Measurements from ENCODE around the gene TMEM44. TPM values are rescaled to one million over a fixed set of nuclear protein-coding genes. Genes with fewer than 3 reads are reported as not detected.

The TMEM44 gene
- total RNA-seq, 4 donors from 2014 or later: 6.5 to 24.5 (median 19.5) TPM

- Histone ChIP-seq H3K36me3 (no peaks in the 10 kb centered on the region), H3K27me3 (no peaks in the 10 kb centered on the region), H3K9me3 (no peaks in the 10 kb centered on the region), H3K4me3 (no peak overlapping the region), H3K4me1 (no peaks in the 10 kb centered on the region), H3K27ac (no peak overlapping the region)
- TF ChIP-seq POLR2A (IDR thresholded peaks at IDR 0.05) (no peak), CTCF (IDR thresholded peaks at IDR 0.05) (no peak)
- intact Hi-C loops (cut with DNase I; ENCODE audit: low total_unique reads): no loop called here
- no peak for DNase-seq
These were observed 77.8 kb downstream of the TMEM44 start for GRCh38 chr3:194555175-194556062.

- Histone ChIP-seq H3K4me1 (no peaks in the 10 kb centered on the region), H3K36me3 (no peaks in the 10 kb centered on the region), H3K9me3 (no peaks in the 10 kb centered on the region), H3K4me3 (no peak overlapping the region), H3K27me3 (no peaks in the 10 kb centered on the region), H3K27ac (no peak overlapping the region)
- TF ChIP-seq CTCF (IDR thresholded peaks at IDR 0.05) (no peak), POLR2A (IDR thresholded peaks at IDR 0.05) (no peak)
- intact Hi-C loops (cut with DNase I; ENCODE audit: low total_unique reads): no loop called here
- no peak for DNase-seq
These were observed 78.6 kb downstream of the TMEM44 start for GRCh38 chr3:194554473-194555123.

GRCh38 chr3:194552327-194552949 is 80.8 kb downstream of the TMEM44 start:
- H3K27me3 ChIP-seq: no peaks in the 10 kb centered on the region
- DNase-seq: no peak
- H3K27ac ChIP-seq: no peak overlapping the region
- H3K4me3 ChIP-seq: no peak overlapping the region
- H3K9me3 ChIP-seq: no peaks in the 10 kb centered on the region
- H3K4me1 ChIP-seq: no peaks in the 10 kb centered on the region
- TF ChIP-seq CTCF (IDR thresholded peaks at IDR 0.05) (no peak), POLR2A (IDR thresholded peaks at IDR 0.05) (no peak)
- intact Hi-C loops (cut with DNase I; ENCODE audit: low total_unique reads): no loop called here
- H3K36me3 ChIP-seq: no peaks in the 10 kb centered on the region

- no peak overlapping the region for H3K4me3 ChIP-seq
- no peaks in the 10 kb centered on the region for H3K36me3 ChIP-seq
- H3K4me1 ChIP-seq: no peaks in the 10 kb centered on the region
- DNase-seq: no peak
- H3K27me3 ChIP-seq: no peaks in the 10 kb centered on the region
- H3K27ac ChIP-seq: no peak overlapping the region
- intact Hi-C loops (cut with DNase I; ENCODE audit: low total_unique reads): no loop called here
- no peak for TF ChIP-seq CTCF (IDR thresholded peaks at IDR 0.05)
- TF ChIP-seq POLR2A (IDR thresholded peaks at IDR 0.05): no peak
- H3K9me3 ChIP-seq: no peaks in the 10 kb centered on the region
These were observed 83.4 kb downstream of the TMEM44 start for GRCh38 chr3:194549853-194550252.
